ENCODE results near the gene CBX5.
A peak's percentile ranks its signal among the peaks of the same experiment; 100 is the strongest.
"Not testable (repeated sequence)": the region's sequence is repeated elsewhere in the genome, so short reads cannot be mapped to it uniquely, and the experiment has no call there.

Gene CBX5

DNA sequence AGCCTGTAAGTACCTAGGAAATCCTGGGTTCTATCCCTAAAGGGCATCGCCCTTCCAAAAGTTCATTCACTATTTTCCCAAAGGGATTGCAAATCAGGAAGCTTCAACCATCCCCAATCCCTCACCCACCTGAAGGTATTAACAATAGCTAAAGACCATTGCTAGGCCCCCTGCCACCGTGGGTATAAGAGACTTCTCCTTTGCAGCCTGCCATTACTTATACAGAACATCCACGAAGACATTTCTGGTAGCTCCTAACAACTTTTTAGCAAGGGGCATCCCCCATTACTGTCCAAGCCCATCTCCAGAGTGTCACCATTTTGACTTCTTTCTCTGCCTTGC, 90.8 kb downstream of the CBX5 start:
- Histone ChIP-seq H4K91ac (ENCODE audit: low read length) (no peak overlapping the region), H3K9me3 (ENCODE audit: control insufficient read depth, low read length) (no peaks in the 10 kb centered on the region), H3K4me1 (ENCODE audit: control insufficient read depth, insufficient read depth, low read depth, low read length) (peaks cover 7% of the 10 kb centered on the region), H3K79me1 (replicated peaks; ENCODE audit: low read length, poor library complexity, severe bottlenecking) (peaks cover 17% of the 10 kb centered on the region), H3K18ac (ENCODE audit: low read depth in 1 of 2, low read length in 2 of 2) (peak overlapping the region in 1 of 2 experiments; percentile 50), H3K36me3 (ENCODE audit: control insufficient read depth in 1 of 2, insufficient read depth in 2 of 2, low read depth in 1 of 2, low read length in 2 of 2) (peaks cover 0 to 17% of the 10 kb centered on the region in 2 experiments), H2BK5ac (ENCODE audit: low read depth, low read length, poor library complexity, severe bottlenecking) (no peak overlapping the region), H3K4ac (ENCODE audit: low read depth in 1 of 2, low read length in 2 of 2) (peak overlapping the region in 1 of 2 experiments; percentile 60), H3K23ac (ENCODE audit: low read length in 2 of 2) (no peak overlapping the region), H3K4me2 (ENCODE audit: low read length, poor library complexity, severe bottlenecking) (peak overlapping the region; percentile 31), H2BK15ac (ENCODE audit: low read depth, poor library complexity, severe bottlenecking) (no peak overlapping the region), H2BK12ac (ENCODE audit: low read length in 2 of 2) (no peak overlapping the region), H3K9ac (ENCODE audit: low read length) (peak overlapping the region; percentile 49), H3K14ac (ENCODE audit: low read length in 2 of 2) (no peak overlapping the region), H2AFZ (ENCODE audit: low read depth, low read length) (peak overlapping the region; percentile 86), H3K27ac (ENCODE audit: low read length, poor library complexity, severe bottlenecking) (no peak overlapping the region), H2AK5ac (ENCODE audit: low read length, severe bottlenecking) (no peak overlapping the region), H3K4me3 (ENCODE audit: insufficient read depth in 1 of 2, low read depth in 1 of 2, low read length in 2 of 2) (peak overlapping the region in 1 of 2 experiments; percentile 55), H3K27me3 (ENCODE audit: control insufficient read depth in 1 of 2, insufficient read depth in 1 of 2, low read length in 2 of 2) (peaks cover 0 to 7% of the 10 kb centered on the region in 2 experiments), H4K8ac (ENCODE audit: low read length) (peak overlapping the region; percentile 88), H2BK120ac (ENCODE audit: low read depth, low read length) (no peak overlapping the region)
- 2% methylated on average over 3 of the region's 3 CpGs for WGBS
- DNase-seq: no peak

DNA sequence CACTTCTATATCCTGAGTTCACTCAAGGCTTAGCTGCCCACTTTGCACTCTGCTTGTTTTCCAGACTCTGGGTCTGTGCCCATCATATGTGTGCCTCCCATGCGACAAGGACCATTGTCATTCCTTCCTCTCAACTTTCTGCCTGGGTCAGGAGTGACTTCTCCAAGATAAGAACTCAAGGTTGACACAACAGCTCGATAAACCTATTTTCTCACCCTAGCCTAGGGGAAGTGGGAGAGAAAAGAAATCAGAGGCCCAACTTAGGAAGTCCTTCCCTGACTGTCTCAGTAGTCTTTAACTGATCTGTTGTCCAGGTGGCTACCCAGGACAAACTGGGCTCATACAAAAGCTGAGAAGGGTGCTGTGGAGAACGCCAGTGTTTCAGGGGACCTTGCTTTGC, 92.8 kb downstream of the CBX5 start:
- H3K4ac ChIP-seq (ENCODE audit: low read depth in 1 of 2, low read length in 2 of 2): no peak overlapping the region
- H4K8ac ChIP-seq (ENCODE audit: low read length): no peak overlapping the region
- H2BK5ac ChIP-seq (ENCODE audit: low read depth, low read length, poor library complexity, severe bottlenecking): no peak overlapping the region
- H4K91ac ChIP-seq (ENCODE audit: low read length): no peak overlapping the region
- no peak overlapping the region for H2BK15ac ChIP-seq (ENCODE audit: low read depth, poor library complexity, severe bottlenecking)
- no peak overlapping the region for H3K4me3 ChIP-seq (ENCODE audit: insufficient read depth in 1 of 2, low read depth in 1 of 2, low read length in 2 of 2)
- peaks cover 16 to 31% of the 10 kb centered on the region in 2 experiments for H3K36me3 ChIP-seq (ENCODE audit: control insufficient read depth in 1 of 2, insufficient read depth in 2 of 2, low read depth in 1 of 2, low read length in 2 of 2)
- peaks cover 7% of the 10 kb centered on the region for H3K4me1 ChIP-seq (ENCODE audit: control insufficient read depth, insufficient read depth, low read depth, low read length)
- H2AFZ ChIP-seq (ENCODE audit: low read depth, low read length): no peak overlapping the region
- WGBS: 100% methylated on average over 2 of the region's 3 CpGs
- peaks cover 29% of the 10 kb centered on the region for H3K79me1 ChIP-seq (replicated peaks; ENCODE audit: low read length, poor library complexity, severe bottlenecking)
- no peak overlapping the region for H2AK5ac ChIP-seq (ENCODE audit: low read length, severe bottlenecking)
- H3K4me2 ChIP-seq (ENCODE audit: low read length, poor library complexity, severe bottlenecking): no peak overlapping the region
- no peak overlapping the region for H3K27ac ChIP-seq (ENCODE audit: low read length, poor library complexity, severe bottlenecking)
- no peak for DNase-seq
- H2BK12ac ChIP-seq (ENCODE audit: low read length in 2 of 2): no peak overlapping the region
- no peak overlapping the region for H3K18ac ChIP-seq (ENCODE audit: low read depth in 1 of 2, low read length in 2 of 2)
- H3K9ac ChIP-seq (ENCODE audit: low read length): no peak overlapping the region
- no peaks in the 10 kb centered on the region for H3K27me3 ChIP-seq (ENCODE audit: control insufficient read depth in 1 of 2, insufficient read depth in 1 of 2, low read length in 2 of 2)
- H2BK120ac ChIP-seq (ENCODE audit: low read depth, low read length): no peak overlapping the region
- H3K14ac ChIP-seq (ENCODE audit: low read length in 2 of 2): no peak overlapping the region
- H3K9me3 ChIP-seq (ENCODE audit: control insufficient read depth, low read length): no peaks in the 10 kb centered on the region
- no peak overlapping the region for H3K23ac ChIP-seq (ENCODE audit: low read length in 2 of 2)

DNA sequence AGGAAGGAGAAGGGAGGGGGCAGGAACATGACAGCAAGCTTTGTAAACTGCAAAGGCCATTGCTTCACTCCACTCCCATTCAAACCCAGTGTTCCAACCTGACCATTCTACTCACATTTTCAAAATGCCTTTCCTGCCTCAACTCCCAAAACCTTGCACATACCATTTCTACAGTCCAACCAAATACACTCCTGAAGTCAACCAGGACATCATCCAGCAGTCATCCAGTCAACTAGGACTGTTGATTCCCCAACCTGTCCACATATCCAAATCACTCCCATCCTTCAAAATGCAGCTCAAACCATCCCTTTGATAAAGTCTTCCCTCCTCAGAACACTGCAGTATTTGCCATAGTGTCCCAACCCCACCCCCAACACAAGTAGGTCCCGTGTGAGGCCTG, 94.0 kb downstream of the CBX5 start:
- Histone ChIP-seq H3K4me2 (ENCODE audit: low read length, poor library complexity, severe bottlenecking) (no peak overlapping the region), H3K4me1 (ENCODE audit: control insufficient read depth, insufficient read depth, low read depth, low read length) (no peaks in the 10 kb centered on the region), H4K91ac (ENCODE audit: low read length) (no peak overlapping the region), H2AK5ac (ENCODE audit: low read length, severe bottlenecking) (no peak overlapping the region), H2AFZ (ENCODE audit: low read depth, low read length) (no peak overlapping the region), H3K9ac (ENCODE audit: low read length) (no peak overlapping the region), H2BK12ac (ENCODE audit: low read length in 2 of 2) (no peak overlapping the region), H3K4me3 (ENCODE audit: insufficient read depth in 1 of 2, low read depth in 1 of 2, low read length in 2 of 2) (no peak overlapping the region), H2BK120ac (ENCODE audit: low read depth, low read length) (no peak overlapping the region), H3K79me1 (replicated peaks; ENCODE audit: low read length, poor library complexity, severe bottlenecking) (peaks cover 29% of the 10 kb centered on the region), H2BK15ac (ENCODE audit: low read depth, poor library complexity, severe bottlenecking) (no peak overlapping the region), H3K36me3 (ENCODE audit: control insufficient read depth in 1 of 2, insufficient read depth in 2 of 2, low read depth in 1 of 2, low read length in 2 of 2) (peaks cover 21 to 43% of the 10 kb centered on the region in 2 experiments), H3K4ac (ENCODE audit: low read depth in 1 of 2, low read length in 2 of 2) (no peak overlapping the region), H4K8ac (ENCODE audit: low read length) (no peak overlapping the region), H3K27me3 (ENCODE audit: control insufficient read depth in 1 of 2, insufficient read depth in 1 of 2, low read length in 2 of 2) (no peaks in the 10 kb centered on the region), H2BK5ac (ENCODE audit: low read depth, low read length, poor library complexity, severe bottlenecking) (no peak overlapping the region), H3K18ac (ENCODE audit: low read depth in 1 of 2, low read length in 2 of 2) (no peak overlapping the region), H3K27ac (ENCODE audit: low read length, poor library complexity, severe bottlenecking) (no peak overlapping the region), H3K9me3 (ENCODE audit: control insufficient read depth, low read length) (no peaks in the 10 kb centered on the region), H3K14ac (ENCODE audit: low read length in 2 of 2) (no peak overlapping the region), H3K23ac (ENCODE audit: low read length in 2 of 2) (no peak overlapping the region)
- WGBS: no CpG with 5 or more reads among the region's 1 CpG
- no peak for DNase-seq

DNA sequence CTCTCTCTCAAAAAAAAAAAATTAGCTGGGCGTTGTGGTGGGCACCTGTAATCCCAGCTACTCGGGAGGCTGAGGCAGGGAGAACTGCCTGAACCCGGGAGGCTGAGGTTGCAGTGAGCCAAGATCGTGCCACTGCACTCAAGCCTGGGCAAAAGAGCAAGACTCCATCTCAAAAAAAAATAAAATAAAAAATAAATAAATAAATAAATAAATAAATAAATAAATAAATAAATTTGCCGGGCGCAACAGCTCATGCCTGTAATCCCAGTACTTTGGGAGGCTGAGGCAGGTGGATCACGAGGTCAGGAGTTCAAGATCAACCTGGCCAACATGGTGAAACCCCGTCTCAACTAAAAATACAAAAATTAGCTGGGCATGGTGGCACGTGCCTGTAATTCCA, 94.6 kb downstream of the CBX5 start:
- H4K8ac ChIP-seq (ENCODE audit: low read length); H3K4me3 ChIP-seq (ENCODE audit: insufficient read depth in 1 of 2, low read depth in 1 of 2, low read length in 2 of 2); H3K9ac ChIP-seq (ENCODE audit: low read length); DNase-seq; H3K4ac ChIP-seq (ENCODE audit: low read depth in 1 of 2, low read length in 2 of 2); H3K9me3 ChIP-seq (ENCODE audit: control insufficient read depth, low read length); H2BK120ac ChIP-seq (ENCODE audit: low read depth, low read length); H3K14ac ChIP-seq (ENCODE audit: low read length in 2 of 2); H3K23ac ChIP-seq (ENCODE audit: low read length in 2 of 2); H2AK5ac ChIP-seq (ENCODE audit: low read length, severe bottlenecking); H2BK5ac ChIP-seq (ENCODE audit: low read depth, low read length, poor library complexity, severe bottlenecking); H3K27ac ChIP-seq (ENCODE audit: low read length, poor library complexity, severe bottlenecking); H3K4me1 ChIP-seq (ENCODE audit: control insufficient read depth, insufficient read depth, low read depth, low read length); H3K18ac ChIP-seq (ENCODE audit: low read depth in 1 of 2, low read length in 2 of 2); H3K27me3 ChIP-seq (ENCODE audit: control insufficient read depth in 1 of 2, insufficient read depth in 1 of 2, low read length in 2 of 2); H3K4me2 ChIP-seq (ENCODE audit: low read length, poor library complexity, severe bottlenecking); H2BK15ac ChIP-seq (ENCODE audit: low read depth, poor library complexity, severe bottlenecking); H2BK12ac ChIP-seq (ENCODE audit: low read length in 2 of 2); H4K91ac ChIP-seq (ENCODE audit: low read length); H2AFZ ChIP-seq (ENCODE audit: low read depth, low read length): not testable (repeated sequence)
- WGBS: 96% methylated on average over 8 of the region's 9 CpGs
- peaks cover 21 to 47% of the 10 kb centered on the region in 2 experiments for H3K36me3 ChIP-seq (ENCODE audit: control insufficient read depth in 1 of 2, insufficient read depth in 2 of 2, low read depth in 1 of 2, low read length in 2 of 2)
- peaks cover 29% of the 10 kb centered on the region for H3K79me1 ChIP-seq (replicated peaks; ENCODE audit: low read length, poor library complexity, severe bottlenecking)

All from mesenchymal stem cell (in vitro differentiated cells and primary cell).